HL-60 (cell line): ENCODE data around the gene ESPNL.

Experiments used
- CTCF ChIP-seq: IDR thresholded peaks from one replicate; pipeline ENCODE4 v1.5.1; 2011; ENCODE audit warnings: low read length, control low read depth, inconsistent platforms; ENCODE audit not compliant: insufficient read depth
- POLR2AphosphoS5 ChIP-seq: IDR thresholded peaks from 2 replicates; pipeline ENCODE4 v1.6.1; 2012; ENCODE audit warnings: low read depth

- TF ChIP-seq CTCF (no peak), POLR2AphosphoS5 (no peak)
Measured at GRCh38 chr2:238136820-238137537, 36.8 kb downstream of the ESPNL start.
